ENCODE results near the gene DENND1A. TPM values are rescaled to one million over a fixed set of nuclear protein-coding genes. Genes with fewer than 3 reads are reported as not detected.

Gene DENND1A
- total RNA-seq, 4 donors from 2014 or later, result 15.8 to 33.5 (median 23.9) TPM

- no peak for TF ChIP-seq CTCF (IDR thresholded peaks at IDR 0.05)
- TF ChIP-seq POLR2A (IDR thresholded peaks at IDR 0.05), result no peak
- TF ChIP-seq EP300 (IDR thresholded peaks at IDR 0.05), result no peak
- TF ChIP-seq POLR2AphosphoS5 (IDR thresholded peaks at IDR 0.05), result no peak
- Histone ChIP-seq H3K27me3 (peaks cover 18% of the 10 kb centered on the region), H3K4me3 (no peak overlapping the region), H3K27ac (no peak overlapping the region), H3K9me3 (no peaks in the 10 kb centered on the region), H3K36me3 (no peaks in the 10 kb centered on the region), H3K4me1 (no peaks in the 10 kb centered on the region)
- DNase-seq (ENCODE audit: low spot score in 2 of 2), result no peak
- WGBS, result 55% methylated on average over 7 of the region's 9 CpGs
These were observed 24.8 kb upstream of the DENND1A start for GRCh38 chr9:123954518-123955280.

- WGBS, result 85% methylated on average over 9 of the region's 9 CpGs
- Histone ChIP-seq H3K4me1 (no peaks in the 10 kb centered on the region), H3K9me3 (no peaks in the 10 kb centered on the region), H3K36me3 (no peaks in the 10 kb centered on the region), H3K27me3 (peaks cover 18% of the 10 kb centered on the region), H3K27ac (no peak overlapping the region), H3K4me3 (no peak overlapping the region)
- TF ChIP-seq POLR2AphosphoS5 (IDR thresholded peaks at IDR 0.05) (no peak), POLR2A (IDR thresholded peaks at IDR 0.05) (no peak), EP300 (IDR thresholded peaks at IDR 0.05) (no peak), CTCF (IDR thresholded peaks at IDR 0.05) (no peak)
- DNase-seq (ENCODE audit: low spot score in 2 of 2), result no peak
These were observed 22.9 kb upstream of the DENND1A start for GRCh38 chr9:123952641-123953495.

GRCh38 chr9:123948286-123948685 lies 18.4 kb upstream of the DENND1A start:
- DNase-seq (ENCODE audit: low spot score in 2 of 2), result no peak
- H3K27me3 ChIP-seq, result peaks cover 10% of the 10 kb centered on the region
- no peak overlapping the region for H3K27ac ChIP-seq
- TF ChIP-seq EP300 (IDR thresholded peaks at IDR 0.05) (no peak), POLR2AphosphoS5 (IDR thresholded peaks at IDR 0.05) (no peak), POLR2A (IDR thresholded peaks at IDR 0.05) (no peak), CTCF (IDR thresholded peaks at IDR 0.05) (no peak)
- H3K9me3 ChIP-seq, result no peaks in the 10 kb centered on the region
- WGBS, result 30% methylated on average over 3 of the region's 3 CpGs
- peaks cover 5% of the 10 kb centered on the region for H3K4me1 ChIP-seq
- H3K36me3 ChIP-seq, result no peaks in the 10 kb centered on the region
- no peak overlapping the region for H3K4me3 ChIP-seq

- Histone ChIP-seq H3K27ac (no peak overlapping the region), H3K27me3 (peaks cover 7% of the 10 kb centered on the region), H3K4me3 (no peak overlapping the region), H3K36me3 (no peaks in the 10 kb centered on the region), H3K9me3 (no peaks in the 10 kb centered on the region), H3K4me1 (peaks cover 5% of the 10 kb centered on the region)
- no peak for TF ChIP-seq CTCF (IDR thresholded peaks at IDR 0.05)
- TF ChIP-seq POLR2A (IDR thresholded peaks at IDR 0.05), result no peak
- TF ChIP-seq POLR2AphosphoS5 (IDR thresholded peaks at IDR 0.05), result no peak
- no peak for TF ChIP-seq EP300 (IDR thresholded peaks at IDR 0.05)
- DNase-seq (ENCODE audit: low spot score in 2 of 2), result no peak
- 98% methylated on average over 2 of the region's 2 CpGs for WGBS
These were observed 17.4 kb upstream of the DENND1A start for GRCh38 chr9:123947326-123947725.
